SU-DHL-6 (cell line): Measurements from ENCODE around the gene MRPS25.

Experiments
- H2AFZ ChIP-seq: fragments of 200-600 bp; sonication (generic); 2 replicates; pipeline ENCODE4 v1.6.1; 2014; ENCODE audit warnings: low read depth, mild to moderate bottlenecking, moderate library complexity, mixed read lengths, antibody characterized with exemption, low read length; ENCODE audit not compliant: severe bottlenecking
- H3F3A ChIP-seq: fragments of 200-600 bp; shearing (Covaris generic); 2 replicates; pipeline ENCODE4 v1.6.0; 2016; ENCODE audit warnings: antibody characterized with exemption, mild to moderate bottlenecking; ENCODE audit not compliant: insufficient read depth
- H3K27ac ChIP-seq: fragments of 200-600 bp; sonication (generic); 2 replicates; pipeline ENCODE4 v1.5.1; 2016; ENCODE audit warnings: low read depth, mild to moderate bottlenecking, low read length, moderate library complexity, mixed read lengths
- H3K27me3 ChIP-seq: fragments of 200-600 bp; sonication (generic), shearing (Covaris generic); 2 replicates; pipeline ENCODE4 v1.6.0; 2014; ENCODE audit warnings: mild to moderate bottlenecking, low read length
- H3K36me3 ChIP-seq: fragments of 200-600 bp; sonication (generic); 2 replicates; pipeline ENCODE4 v1.6.1; 2014; ENCODE audit warnings: mild to moderate bottlenecking, low read length, mixed read lengths
- H3K4me2 ChIP-seq: fragments of 300-600, 200-600 bp; shearing (Covaris generic), sonication (generic); 2 replicates; pipeline ENCODE4 v1.6.0; 2014; ENCODE audit warnings: low read length, low read depth, mild to moderate bottlenecking; ENCODE audit not compliant: poor library complexity, severe bottlenecking
- H3K4me3 ChIP-seq: fragments of 200-600 bp; sonication (generic); 2 replicates; pipeline ENCODE4 v1.5.1; 2014; ENCODE audit warnings: antibody characterized with exemption, low read length, mild to moderate bottlenecking, mixed read lengths; ENCODE audit not compliant: insufficient read depth, poor library complexity, severe bottlenecking
- H3K79me2 ChIP-seq: fragments of 200-600 bp; sonication (generic); 2 replicates; pipeline ENCODE4 v1.6.1; 2014; ENCODE audit warnings: mild to moderate bottlenecking, low read length, moderate library complexity; ENCODE audit not compliant: insufficient read depth
- H3K9ac ChIP-seq: fragments of 200-600 bp; sonication (generic); 2 replicates; pipeline ENCODE4 v1.7.0; 2014; ENCODE audit warnings: mild to moderate bottlenecking, low read length
- H3K9me2 ChIP-seq: fragments of 200-600 bp; sonication (generic); replicated peaks from 2 replicates; pipeline ENCODE4 v1.6.1; 2014; ENCODE audit warnings: low read length; ENCODE audit not compliant: insufficient read depth
- H3K9me3 ChIP-seq: fragments of 200-600 bp; sonication (generic); 2 replicates; pipeline ENCODE4 v1.6.1; 2014; ENCODE audit warnings: low read length, mixed read lengths; ENCODE audit not compliant: insufficient read depth
- H4K20me1 ChIP-seq: fragments of 200-600 bp; sonication (generic); 2 replicates; pipeline ENCODE4 v1.6.1; 2014; ENCODE audit warnings: low read depth, mild to moderate bottlenecking, antibody characterized with exemption, low read length, moderate library complexity, mixed read lengths
- EZH2phosphoT487 ChIP-seq: fragments of 200-600 bp; sonication (generic), shearing (Covaris generic); conservative IDR thresholded peaks from 2 replicates; pipeline ENCODE4 v1.6.1; 2018; ENCODE audit warnings: mild to moderate bottlenecking, antibody characterized with exemption, low read length, moderate library complexity, mixed read lengths
- TF ChIP-seq, protein P1 (sequence below): fragments of 200-600 bp; sonication (generic); IDR thresholded peaks from one replicate; pipeline ENCODE4 v1.5.1; 2017; ENCODE audit warnings: antibody characterized with exemption, mild to moderate bottlenecking, low read length, moderate library complexity; ENCODE audit not compliant: insufficient read depth, poor library complexity, severe bottlenecking

MRPS25 gene

GRCh38 chr3:15091575-15091974 is 26.5 kb upstream of the MRPS25 start:
- no peak overlapping the region for H2AFZ ChIP-seq
- H3K9me3 ChIP-seq: no peaks in the 10 kb centered on the region
- no peak overlapping the region for H3K27ac ChIP-seq
- no peaks in the 10 kb centered on the region for H3K27me3 ChIP-seq
- H3K4me3 ChIP-seq: no peak overlapping the region
- no peaks in the 10 kb centered on the region for H3K9me2 ChIP-seq
- no peak overlapping the region for H3K4me2 ChIP-seq
- H3K9ac ChIP-seq: no peak overlapping the region
- H4K20me1 ChIP-seq: no peaks in the 10 kb centered on the region
- H3K36me3 ChIP-seq: peaks cover 10% of the 10 kb centered on the region; the same call in 1 of the 2 replicates
- no peaks in the 10 kb centered on the region; the same call in 1 of the 2 replicates for H3F3A ChIP-seq
- H3K79me2 ChIP-seq: peaks cover 1% of the 10 kb centered on the region; the same call in 1 of the 2 replicates
- TF ChIP-seq EZH2phosphoT487: no peak
- TF ChIP-seq, protein P1, sequence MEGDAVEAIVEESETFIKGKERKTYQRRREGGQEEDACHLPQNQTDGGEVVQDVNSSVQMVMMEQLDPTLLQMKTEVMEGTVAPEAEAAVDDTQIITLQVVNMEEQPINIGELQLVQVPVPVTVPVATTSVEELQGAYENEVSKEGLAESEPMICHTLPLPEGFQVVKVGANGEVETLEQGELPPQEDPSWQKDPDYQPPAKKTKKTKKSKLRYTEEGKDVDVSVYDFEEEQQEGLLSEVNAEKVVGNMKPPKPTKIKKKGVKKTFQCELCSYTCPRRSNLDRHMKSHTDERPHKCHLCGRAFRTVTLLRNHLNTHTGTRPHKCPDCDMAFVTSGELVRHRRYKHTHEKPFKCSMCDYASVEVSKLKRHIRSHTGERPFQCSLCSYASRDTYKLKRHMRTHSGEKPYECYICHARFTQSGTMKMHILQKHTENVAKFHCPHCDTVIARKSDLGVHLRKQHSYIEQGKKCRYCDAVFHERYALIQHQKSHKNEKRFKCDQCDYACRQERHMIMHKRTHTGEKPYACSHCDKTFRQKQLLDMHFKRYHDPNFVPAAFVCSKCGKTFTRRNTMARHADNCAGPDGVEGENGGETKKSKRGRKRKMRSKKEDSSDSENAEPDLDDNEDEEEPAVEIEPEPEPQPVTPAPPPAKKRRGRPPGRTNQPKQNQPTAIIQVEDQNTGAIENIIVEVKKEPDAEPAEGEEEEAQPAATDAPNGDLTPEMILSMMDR: no peak

- peaks cover 13% of the 10 kb centered on the region; the same call in 1 of the 2 replicates for H3K36me3 ChIP-seq
- H3K4me2 ChIP-seq: no peak overlapping the region
- H3K9me3 ChIP-seq: no peaks in the 10 kb centered on the region
Observed at GRCh38 chr3:15089201-15089600, 24.1 kb upstream of the MRPS25 start.

GRCh38 chr3:15086699-15087098 is 21.6 kb upstream of the MRPS25 start:
- H3K9me3 ChIP-seq: no peaks in the 10 kb centered on the region
- H2AFZ ChIP-seq: no peak overlapping the region
- H3K9me2 ChIP-seq: no peaks in the 10 kb centered on the region
- H3K36me3 ChIP-seq: peaks cover 10% of the 10 kb centered on the region; the same call in 1 of the 2 replicates
- H3F3A ChIP-seq: no peaks in the 10 kb centered on the region
- no peak overlapping the region for H3K9ac ChIP-seq
- H3K4me2 ChIP-seq: no peak overlapping the region
- H4K20me1 ChIP-seq: no peaks in the 10 kb centered on the region
- H3K27me3 ChIP-seq: no peaks in the 10 kb centered on the region
- H3K79me2 ChIP-seq: no peaks in the 10 kb centered on the region
- H3K27ac ChIP-seq: no peak overlapping the region
- TF ChIP-seq, protein P1: no peak
- TF ChIP-seq EZH2phosphoT487: no peak
- no peak overlapping the region for H3K4me3 ChIP-seq

More at GRCh38 chr3:15089201-15089600, 24.1 kb upstream of the MRPS25 start:
- H3K9me2 ChIP-seq: no peaks in the 10 kb centered on the region
- H3K4me3 ChIP-seq: no peak overlapping the region
- H3K27me3 ChIP-seq: no peaks in the 10 kb centered on the region
- H3K79me2 ChIP-seq: no peaks in the 10 kb centered on the region
- H3K27ac ChIP-seq: no peak overlapping the region
- H4K20me1 ChIP-seq: no peaks in the 10 kb centered on the region
- TF ChIP-seq, protein P1: no peak
- no peak overlapping the region for H3K9ac ChIP-seq
- no peak overlapping the region for H2AFZ ChIP-seq
- H3F3A ChIP-seq: no peaks in the 10 kb centered on the region; the same call in 1 of the 2 replicates

DNA sequence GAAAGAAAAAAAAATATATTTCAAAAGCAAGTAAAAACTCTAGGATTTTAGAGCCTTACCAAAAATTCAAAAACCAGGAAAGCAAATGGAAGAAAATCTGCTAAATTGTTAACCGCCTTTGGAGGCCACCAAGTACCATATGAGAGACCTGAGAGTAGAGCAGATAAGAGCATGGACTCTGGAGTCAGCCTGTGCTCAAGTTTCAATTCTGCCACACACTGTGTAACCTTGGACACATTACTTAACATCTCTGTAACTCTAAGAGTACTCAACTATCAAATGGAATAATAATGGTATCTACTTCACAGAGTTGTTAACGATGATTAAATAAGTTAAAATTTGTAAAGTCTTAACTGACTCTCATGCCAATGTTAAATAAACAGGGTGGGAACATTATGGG is 21.1 kb upstream of the MRPS25 start:
- no peaks in the 10 kb centered on the region for H4K20me1 ChIP-seq
- H3F3A ChIP-seq: no peaks in the 10 kb centered on the region
- no peaks in the 10 kb centered on the region for H3K9me2 ChIP-seq
- TF ChIP-seq, protein P1: no peak
- no peak for TF ChIP-seq EZH2phosphoT487
- no peak overlapping the region for H2AFZ ChIP-seq
- no peaks in the 10 kb centered on the region for H3K27me3 ChIP-seq
- no peak overlapping the region for H3K4me3 ChIP-seq
- H3K36me3 ChIP-seq: peaks cover 10% of the 10 kb centered on the region; the same call in 1 of the 2 replicates
- H3K4me2 ChIP-seq: no peak overlapping the region
- H3K9me3 ChIP-seq: no peaks in the 10 kb centered on the region
- no peak overlapping the region for H3K27ac ChIP-seq
- H3K79me2 ChIP-seq: no peaks in the 10 kb centered on the region
- H3K9ac ChIP-seq: no peak overlapping the region
